Dedifferentiated amniotic fluid mesenchymal stem cell (primary cell): ENCODE data around the gene POFUT2.

Experiments
- DNase-seq: peaks from one replicate; pipeline ENCODE4 v3.0.0-alpha.2; 2016; ENCODE audit errors: extremely low spot score

The POFUT2 gene, protein sequence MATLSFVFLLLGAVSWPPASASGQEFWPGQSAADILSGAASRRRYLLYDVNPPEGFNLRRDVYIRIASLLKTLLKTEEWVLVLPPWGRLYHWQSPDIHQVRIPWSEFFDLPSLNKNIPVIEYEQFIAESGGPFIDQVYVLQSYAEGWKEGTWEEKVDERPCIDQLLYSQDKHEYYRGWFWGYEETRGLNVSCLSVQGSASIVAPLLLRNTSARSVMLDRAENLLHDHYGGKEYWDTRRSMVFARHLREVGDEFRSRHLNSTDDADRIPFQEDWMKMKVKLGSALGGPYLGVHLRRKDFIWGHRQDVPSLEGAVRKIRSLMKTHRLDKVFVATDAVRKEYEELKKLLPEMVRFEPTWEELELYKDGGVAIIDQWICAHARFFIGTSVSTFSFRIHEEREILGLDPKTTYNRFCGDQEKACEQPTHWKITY

DNA sequence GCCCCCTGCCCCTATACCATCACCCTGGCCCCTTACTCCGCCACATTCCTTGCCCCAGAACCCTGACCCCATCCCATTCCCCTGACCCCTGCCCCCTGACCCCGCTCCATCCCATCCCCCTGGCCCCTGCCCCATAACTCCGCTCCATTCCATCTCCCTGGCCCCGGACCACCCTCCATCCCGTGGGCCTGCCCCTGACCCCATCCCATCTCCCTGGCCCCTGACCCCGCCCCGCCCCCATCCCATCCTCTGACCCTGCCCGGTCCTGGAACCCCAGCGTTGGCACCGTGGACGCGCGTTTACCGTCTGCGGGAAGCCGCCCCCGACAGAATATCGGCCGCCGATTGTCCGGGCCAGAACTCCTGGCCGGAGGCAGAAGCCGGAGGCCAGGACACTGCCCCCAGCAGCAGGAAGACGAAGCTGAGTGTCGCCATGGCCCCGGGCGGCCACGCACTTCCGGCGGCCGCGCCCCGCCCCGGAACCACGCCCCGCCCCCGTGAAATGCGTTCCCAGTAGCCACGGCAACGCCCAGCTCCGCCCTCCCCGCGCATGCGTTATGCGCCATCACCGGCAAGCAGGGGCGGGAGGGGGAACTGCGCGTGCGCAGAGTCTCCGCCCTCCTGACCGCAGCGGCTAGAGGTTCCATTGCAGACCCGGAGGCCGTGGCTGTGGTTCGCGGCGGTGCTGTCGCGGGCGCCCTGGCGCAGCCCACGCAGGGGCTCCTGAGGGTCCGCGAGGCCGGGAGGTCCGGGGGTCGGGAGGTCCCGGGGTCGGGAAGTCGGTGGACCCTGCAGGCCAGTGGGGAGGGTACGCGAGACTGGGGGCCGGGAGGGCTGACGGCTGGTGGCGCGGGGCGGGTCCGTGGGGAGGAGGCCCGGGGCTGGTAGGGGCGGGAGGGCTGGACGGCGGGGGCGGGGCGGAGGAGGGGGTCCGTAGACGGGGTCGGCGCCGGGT, at the start of gene POFUT2:
TSS of gene POFUT2 (minus strand) at position 458 of the 954 bp plus-strand sequence. CDS start at position 434, 24 bp downstream.
- peak; percentile 87 for DNase-seq

DNA sequence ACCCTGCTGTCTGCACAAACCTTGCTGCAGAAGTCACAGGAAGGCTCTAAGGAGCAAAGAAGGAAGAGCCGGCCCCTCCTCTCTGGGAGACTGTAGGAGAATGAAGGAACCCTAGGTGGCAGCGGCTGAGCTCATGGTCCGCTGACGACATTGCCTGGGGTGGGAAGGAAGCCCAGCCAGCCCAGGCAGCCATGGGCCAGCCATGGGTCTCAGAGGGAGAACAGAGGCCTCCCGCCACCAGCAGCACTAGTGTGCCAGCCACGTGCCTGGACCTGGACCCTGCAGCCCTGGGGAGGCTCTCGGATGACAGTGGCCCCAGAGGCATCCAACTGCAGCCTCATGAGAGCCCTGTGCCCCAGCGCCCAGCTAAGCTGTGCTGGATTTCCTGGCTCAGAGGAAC, 49.2 kb upstream of the POFUT2 start:
- DNase-seq = no peak

DNA sequence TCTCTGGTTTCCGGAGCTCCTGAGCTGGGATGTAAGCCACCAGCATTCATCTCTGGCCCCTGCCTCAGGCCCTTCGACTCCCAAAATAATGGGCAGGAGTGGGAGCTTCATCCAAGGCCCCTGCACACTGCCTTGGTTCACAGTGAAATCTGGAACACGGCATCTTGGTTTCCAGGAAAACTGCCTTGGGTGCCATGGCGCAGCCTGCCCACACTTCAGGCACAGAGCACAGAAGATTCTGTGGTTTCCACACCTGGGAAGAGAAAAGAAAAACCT, 48.8 kb upstream of the POFUT2 start:
- DNase-seq = no peak

GRCh38 chr21:45335761-45336534, 48.3 kb upstream of the POFUT2 start:
- no peak for DNase-seq

- no peak for DNase-seq
These were observed 47.6 kb upstream of the POFUT2 start for GRCh38 chr21:45335151-45335760.

DNA sequence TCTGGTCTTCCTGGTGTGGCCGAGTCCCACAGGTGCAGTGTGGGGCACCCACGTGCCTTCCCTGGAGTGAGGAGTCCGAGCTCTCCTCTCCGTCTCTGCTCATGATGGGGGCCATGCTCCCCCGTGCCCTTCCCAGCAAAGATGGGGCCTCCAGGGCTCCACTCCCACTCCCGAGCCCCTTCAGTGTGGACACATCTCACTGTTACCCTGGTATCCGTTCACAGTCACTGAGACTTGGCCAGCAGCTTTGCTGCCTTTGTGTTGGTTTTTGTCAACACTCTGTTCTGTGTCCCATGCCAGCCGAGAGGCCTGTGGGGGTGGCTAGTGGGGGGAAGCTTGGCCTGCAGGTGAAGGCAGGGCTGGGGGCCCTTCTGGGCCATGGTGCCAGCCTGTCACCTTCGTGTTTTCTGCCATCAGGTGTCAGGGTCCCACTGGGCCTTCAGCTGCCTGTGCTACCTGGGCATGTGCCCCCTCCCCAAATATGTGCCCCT, 46.9 kb upstream of the POFUT2 start:
- DNase-seq = no peak

DNA sequence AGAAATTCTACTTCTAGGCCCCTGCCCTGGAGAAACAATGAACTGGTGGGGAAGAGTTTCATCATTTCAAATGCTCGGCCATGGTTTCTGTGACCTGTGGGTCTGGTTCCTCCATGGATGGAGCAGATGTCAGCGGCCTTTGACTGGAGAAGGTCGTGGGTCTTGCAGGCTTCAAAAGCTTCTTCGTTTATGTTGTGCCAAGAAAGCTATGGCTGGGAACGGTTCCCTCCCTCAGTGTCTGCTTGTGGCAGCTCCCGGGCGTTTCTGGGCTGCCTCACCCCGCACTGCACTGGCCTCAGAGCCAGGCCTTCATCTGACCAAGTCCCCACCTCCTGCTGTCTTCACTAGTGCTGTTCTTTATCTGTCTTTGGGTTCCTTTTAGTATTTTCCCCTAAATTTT, 46.4 kb upstream of the POFUT2 start:
- no peak for DNase-seq

GRCh38 chr21:45333583-45334121, 46.0 kb upstream of the POFUT2 start:
- DNase-seq = no peak

GRCh38 chr21:45332981-45333582, 45.4 kb upstream of the POFUT2 start:
- DNase-seq = no peak

- no peak for DNase-seq
These were observed 44.7 kb upstream of the POFUT2 start for GRCh38 chr21:45332415-45332814.

DNA sequence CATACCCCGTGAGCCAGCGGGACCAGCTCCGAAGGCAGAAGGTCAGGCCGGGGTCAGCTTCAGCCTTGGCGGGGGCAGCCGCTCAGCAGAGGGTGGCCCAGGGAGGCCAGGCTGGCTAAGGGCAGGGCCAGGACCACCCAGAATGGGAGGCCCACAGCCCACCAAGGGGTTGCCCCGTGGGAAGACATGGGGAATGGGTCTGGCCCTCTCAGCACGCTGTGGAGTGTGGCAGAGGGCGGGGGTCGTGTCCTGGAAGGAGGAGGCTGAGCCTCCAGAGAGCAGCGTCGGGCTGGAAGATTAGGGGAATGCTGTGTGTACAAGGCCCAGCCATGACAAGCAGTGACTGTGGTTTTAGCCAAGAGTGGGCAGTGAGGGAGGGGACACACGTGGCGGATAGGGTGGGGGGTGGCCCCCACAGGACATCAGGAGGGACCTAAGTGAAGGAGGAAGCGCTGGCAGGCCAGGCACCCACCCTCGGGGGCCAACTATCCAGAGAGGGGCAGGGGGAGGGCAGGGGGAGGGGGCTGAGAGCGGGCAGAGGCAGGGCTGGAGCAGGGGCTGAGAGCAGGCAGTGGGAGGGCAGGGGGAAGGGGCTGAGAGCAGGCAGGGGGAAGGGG, 43.9 kb upstream of the POFUT2 start:
- DNase-seq = no peak

GRCh38 chr21:45330851-45331261, 43.2 kb upstream of the POFUT2 start:
- DNase-seq = no peak

GRCh38 chr21:45330075-45330781, 42.5 kb upstream of the POFUT2 start:
- peak; percentile 56 for DNase-seq

- DNase-seq = no peak
These were observed 41.8 kb upstream of the POFUT2 start for GRCh38 chr21:45329261-45330074.

DNA sequence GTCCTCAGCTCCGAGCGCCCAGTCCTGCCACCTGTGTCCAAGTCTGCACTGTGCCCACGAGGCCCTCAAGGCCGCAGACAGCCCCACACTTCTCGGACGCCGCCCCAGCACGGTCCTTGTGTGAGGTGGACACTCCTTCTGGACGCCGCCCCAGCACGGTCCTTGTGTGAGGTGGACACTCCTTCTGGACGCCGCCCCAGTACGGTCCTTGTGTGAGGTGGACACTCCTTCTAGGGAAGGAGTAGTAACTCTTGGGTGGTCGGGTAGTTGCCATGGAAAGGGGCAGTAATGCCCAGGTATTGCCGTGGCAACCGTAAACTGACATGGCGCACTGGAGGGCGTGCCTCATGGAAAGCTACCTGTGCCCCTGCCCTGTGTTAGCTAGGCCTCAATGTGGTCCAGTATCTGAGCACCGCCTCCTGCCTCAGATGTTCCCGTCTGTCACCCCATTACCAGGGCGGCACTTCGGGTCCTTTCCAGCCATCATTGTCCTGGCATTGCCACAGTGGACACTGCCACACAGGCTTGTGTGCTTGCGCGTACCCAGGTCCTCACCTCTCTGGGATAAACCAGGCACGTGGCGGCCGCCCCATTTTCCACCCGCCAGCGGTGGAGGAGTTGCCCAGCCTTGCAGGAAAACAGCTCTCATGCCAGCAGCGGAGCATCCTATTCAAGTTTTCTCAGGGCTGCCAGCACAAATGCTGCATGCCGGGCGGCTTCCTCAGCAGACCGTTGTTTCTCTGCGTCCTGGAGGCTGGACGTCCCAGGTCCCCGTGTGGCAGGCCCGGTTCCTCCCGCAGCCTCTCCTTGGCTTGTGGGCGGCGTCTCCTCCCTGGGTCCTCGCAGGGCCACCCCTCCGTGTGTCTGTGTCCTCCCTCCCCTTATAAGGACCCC, 40.8 kb upstream of the POFUT2 start:
- DNase-seq = no peak

- DNase-seq = no peak
These were observed 39.9 kb upstream of the POFUT2 start for GRCh38 chr21:45327441-45328197.

DNA sequence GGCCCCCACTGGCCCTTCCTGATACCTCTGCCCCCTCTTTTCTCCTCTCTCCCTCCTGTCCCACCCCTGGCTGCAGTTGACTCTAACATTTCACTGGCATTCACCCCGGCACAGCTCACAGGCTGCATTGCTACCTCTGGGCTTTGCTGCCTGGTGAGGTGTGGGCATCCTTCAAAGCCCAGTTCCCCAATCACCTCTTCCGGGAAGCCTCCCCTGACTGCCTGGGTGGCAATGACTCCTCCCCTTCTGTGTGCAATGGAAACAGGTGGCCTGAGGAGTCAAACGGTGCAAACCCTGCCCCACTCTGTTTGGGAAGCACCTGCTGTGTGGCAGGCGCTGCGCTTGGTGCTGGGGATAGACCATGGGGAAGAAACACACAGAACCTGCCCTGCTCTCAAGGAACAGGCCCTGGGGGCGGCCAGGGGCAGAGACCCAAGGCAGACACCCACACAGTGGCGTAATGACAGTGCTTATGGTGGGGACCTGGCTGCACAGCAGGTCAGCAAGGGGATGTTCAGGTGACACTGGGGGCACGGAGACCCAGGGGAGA, 39.3 kb upstream of the POFUT2 start:
- no peak for DNase-seq
